GM21367 (cell line): ENCODE results near the gene MS4A10.

Experiments used
- ATAC-seq: cut with Tn5 transposase; IDR thresholded peaks from one replicate; pipeline ENCODE4 v1.9.1; 2021; ENCODE audit not compliant: unreplicated experiment

MS4A10 gene

GRCh38 chr11:60848714-60849151 lies 63.6 kb downstream of the MS4A10 start:
- ATAC-seq: no peak

GRCh38 chr11:60849641-60850520 lies 64.7 kb downstream of the MS4A10 start:
- no peak for ATAC-seq
